Activated T-cell treated with anti-CD3 and anti-CD28 coated beads, Interleukin-2, amount 50 U/mL, for 24 hours (primary cell): ENCODE results near the gene SUPT20H.

Source experiments
- DNase-seq: peaks from one replicate; pipeline ENCODE4 v3.0.0-alpha.2; 2020
- H3K27ac Mint-ChIP-seq: 2 replicates; pipeline ENCODE4 v1.8.0; 2020; ENCODE audit warnings: mild to moderate bottlenecking, mixed read lengths
- H3K27me3 Mint-ChIP-seq: 2 replicates; pipeline ENCODE4 v1.8.0; 2020; ENCODE audit warnings: mixed read lengths
- H3K36me3 Mint-ChIP-seq: 2 replicates; pipeline ENCODE4 v1.8.0; 2020; ENCODE audit warnings: low read depth, mixed read lengths
- H3K4me1 Mint-ChIP-seq: 2 replicates; pipeline ENCODE4 v1.8.0; 2020; ENCODE audit warnings: low read depth, mixed read lengths
- H3K4me3 Mint-ChIP-seq: 2 replicates; pipeline ENCODE4 v1.8.0; 2020; ENCODE audit warnings: mild to moderate bottlenecking, moderate library complexity, mixed read lengths
- H3K9me3 Mint-ChIP-seq: 2 replicates; pipeline ENCODE4 v1.8.0; 2020; ENCODE audit warnings: mixed read lengths

The SUPT20H gene

DNA sequence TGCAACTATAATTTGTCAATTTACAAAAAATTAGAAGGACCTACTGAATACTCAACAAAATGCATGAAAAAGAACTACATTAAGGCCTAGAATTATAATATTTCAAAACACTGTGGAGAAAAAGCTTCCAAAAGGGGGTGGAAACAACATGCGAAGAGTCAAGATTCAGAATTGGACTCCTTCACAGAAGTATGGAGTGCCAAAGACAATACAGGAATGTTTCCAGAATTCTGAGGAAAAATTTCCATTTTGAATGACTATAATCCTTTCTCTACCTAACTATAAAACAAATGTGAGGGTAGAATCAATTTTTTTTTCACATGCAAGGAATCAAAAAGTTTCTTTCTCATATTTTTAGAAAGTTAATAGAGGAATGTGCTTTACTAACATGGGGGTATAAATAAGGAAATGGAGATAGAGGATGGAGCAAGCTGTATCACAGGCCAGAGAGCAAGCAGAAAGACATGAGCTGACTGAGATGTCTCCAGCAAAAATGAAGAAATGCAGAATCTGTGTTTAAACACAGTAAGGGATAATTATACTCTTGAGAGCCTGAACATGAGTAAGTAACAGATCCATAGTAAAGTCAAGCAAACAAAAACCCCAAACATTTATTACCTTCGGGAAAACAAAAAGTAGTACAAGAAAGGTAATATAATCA is 99.9 kb downstream of the SUPT20H start:
- no peak overlapping the region for H3K27ac Mint-ChIP-seq
- no peak for DNase-seq
- no peak overlapping the region for H3K4me3 Mint-ChIP-seq
- no peaks in the 10 kb centered on the region for H3K9me3 Mint-ChIP-seq
- H3K36me3 Mint-ChIP-seq, result peaks cover 92% of the 10 kb centered on the region
- no peaks in the 10 kb centered on the region for H3K27me3 Mint-ChIP-seq
- no peaks in the 10 kb centered on the region for H3K4me1 Mint-ChIP-seq
